Measurements from ENCODE around the gene EEFSEC. TPM values are rescaled to one million over a fixed set of nuclear protein-coding genes. Genes with fewer than 3 reads are reported as not detected.

The EEFSEC gene
- total and polyA plus RNA-seq, 2 of the 4 experiments (the other 2 are of a cell fraction): 4.5 to 9.3 TPM

DNA sequence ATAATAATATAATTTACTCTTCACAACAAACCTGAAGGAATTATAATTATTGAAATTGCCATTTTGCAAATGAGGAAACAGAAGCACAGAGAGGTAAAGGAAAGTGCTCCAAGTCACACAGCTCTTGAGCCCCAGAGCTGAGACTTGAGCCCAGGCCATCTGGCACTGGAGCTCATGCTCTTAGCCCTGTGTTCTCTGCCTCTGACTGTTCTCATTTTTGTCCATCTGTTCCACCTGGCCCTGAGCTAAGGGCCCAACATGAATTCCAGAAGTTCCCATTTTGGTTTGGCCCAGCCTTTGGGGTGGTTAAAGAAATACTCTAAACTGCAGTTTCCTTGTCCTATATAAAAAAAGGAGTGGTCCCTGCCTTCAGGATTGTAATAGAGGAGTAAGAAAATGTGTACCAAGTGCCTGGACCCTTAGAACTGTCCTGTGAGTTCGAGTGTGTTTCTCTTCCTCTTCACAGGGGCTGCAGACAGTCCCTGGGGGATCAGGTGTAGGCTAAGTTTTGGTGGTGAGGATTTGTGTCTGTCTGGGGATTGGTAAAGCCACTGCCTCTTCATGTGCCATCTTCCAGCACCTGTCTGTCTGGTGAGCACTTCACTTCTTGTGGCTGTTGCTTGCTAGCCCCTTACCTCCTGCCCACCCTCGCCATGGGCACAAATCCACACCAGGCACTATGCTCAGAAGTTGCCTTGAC, 221.6 kb downstream of the EEFSEC start:
- Histone ChIP-seq H3K9ac (ENCODE audit: low read depth, low read length) (no peak overlapping the region), H3K27me3 (ENCODE audit: control insufficient read depth, insufficient read depth, low read length) (no peaks in the 10 kb centered on the region), H3K36me3 (ENCODE audit: control insufficient read depth, insufficient read depth, low read length) (no peaks in the 10 kb centered on the region), H2AFZ (replicated peaks; ENCODE audit: low read length, poor library complexity) (no peak overlapping the region), H2BK20ac (ENCODE audit: low read depth, low read length) (no peak overlapping the region), H2AK5ac (ENCODE audit: low read depth, low read length) (no peak overlapping the region), H3K4me2 (ENCODE audit: low read depth, low read length) (no peak overlapping the region), H3K14ac (replicated peaks; ENCODE audit: low read depth, low read length) (no peak overlapping the region), H4K8ac (ENCODE audit: low read depth in 2 of 2, low read length in 2 of 2) (no peak overlapping the region), H4K5ac (ENCODE audit: low read depth, low read length) (no peak overlapping the region), H3K4me3 (ENCODE audit: insufficient read depth, low read depth, low read length) (no peak overlapping the region), H2BK5ac (ENCODE audit: low read depth, low read length, poor library complexity, severe bottlenecking) (no peak overlapping the region), H3K27ac (ENCODE audit: insufficient read depth, low read length) (no peak overlapping the region), H3K4me1 (ENCODE audit: control insufficient read depth, insufficient read depth, low read length) (peaks cover 14% of the 10 kb centered on the region), H3K9me3 (ENCODE audit: control insufficient read depth, insufficient read depth, low read length) (no peaks in the 10 kb centered on the region), H3K4ac (ENCODE audit: low read depth, low read length) (no peak overlapping the region), H3K79me1 (ENCODE audit: low read depth in 1 of 2, low read length in 2 of 2) (no peaks in the 10 kb centered on the region), H2AK9ac (replicated peaks; ENCODE audit: low read depth, low read length, poor library complexity) (no peak overlapping the region), H3K23ac (ENCODE audit: low read depth, low read length) (no peak overlapping the region), H3K18ac (ENCODE audit: low read depth, low read length) (no peak overlapping the region), H4K91ac (ENCODE audit: insufficient read depth, low read depth, low read length) (no peak overlapping the region), H4K20me1 (ENCODE audit: insufficient read depth, low read length) (peaks cover 18% of the 10 kb centered on the region), H2BK120ac (ENCODE audit: low read depth, low read length) (no peak overlapping the region), H3K56ac (ENCODE audit: extremely low read depth, insufficient read depth, low read length) (no peak overlapping the region), H2BK15ac (ENCODE audit: low read depth, low read length) (no peak overlapping the region), H3K9me1 (ENCODE audit: insufficient read depth, low read length) (peaks cover 19% of the 10 kb centered on the region)
- 100% methylated on average over 1 of the region's 2 CpGs; no CpG with 5 or more reads in 1 of the 2 experiments for WGBS, 2 experiments (ENCODE audit: extremely low coverage in 2 of 2, insufficient read length in 1 of 2)
- intact Hi-C loops (cut with micrococcal nuclease) (no loop called here), dilution Hi-C loops (cut with HindIII; ENCODE audit: low sequenced_read_pairs, unreplicated experiment) (no loop called here), in situ Hi-C loops (cut with MboI; ENCODE audit: low sequenced_read_pairs) (no loop called here)
- CTCF ChIA-PET: no interaction called here
- POLR2A ChIA-PET (ENCODE audit: unreplicated experiment): no interaction called here
- no peak for DNase-seq
- no TSS peak for BruUV-seq (replicated peaks)
- no peak for ATAC-seq (ENCODE audit: low read depth)
- TF ChIP-seq MAZ (IDR thresholded peaks at IDR 0.05; ENCODE audit: borderline replicate concordance, low read depth, low read length) (no peak), MXI1 (IDR thresholded peaks at IDR 0.05; ENCODE audit: borderline replicate concordance, low read depth, low read length) (no peak), CEBPB (IDR thresholded peaks at IDR 0.05; ENCODE audit: low read depth, low read length) (no peak), SMC3 (IDR thresholded peaks at IDR 0.05; ENCODE audit: low read depth, low read length) (no peak), RFX5 (IDR thresholded peaks at IDR 0.05; ENCODE audit: low read depth, low read length) (no peak), RAD21 (IDR thresholded peaks at IDR 0.05; ENCODE audit: low read length) (no peak), NFE2L2 (IDR thresholded peaks at IDR 0.05; ENCODE audit: low read depth, low read length) (no peak), FOS (IDR thresholded peaks at IDR 0.05; ENCODE audit: low read depth, low read length) (no peak), POLR2A (IDR thresholded peaks at IDR 0.05; ENCODE audit: low read depth, low read length) (no peak), RCOR1 (IDR thresholded peaks at IDR 0.05; ENCODE audit: insufficient replicate concordance, low read length) (no peak), CHD1 (IDR thresholded peaks at IDR 0.05; ENCODE audit: low read depth, low read length) (no peak)
- TF ChIP-seq, protein P1, sequence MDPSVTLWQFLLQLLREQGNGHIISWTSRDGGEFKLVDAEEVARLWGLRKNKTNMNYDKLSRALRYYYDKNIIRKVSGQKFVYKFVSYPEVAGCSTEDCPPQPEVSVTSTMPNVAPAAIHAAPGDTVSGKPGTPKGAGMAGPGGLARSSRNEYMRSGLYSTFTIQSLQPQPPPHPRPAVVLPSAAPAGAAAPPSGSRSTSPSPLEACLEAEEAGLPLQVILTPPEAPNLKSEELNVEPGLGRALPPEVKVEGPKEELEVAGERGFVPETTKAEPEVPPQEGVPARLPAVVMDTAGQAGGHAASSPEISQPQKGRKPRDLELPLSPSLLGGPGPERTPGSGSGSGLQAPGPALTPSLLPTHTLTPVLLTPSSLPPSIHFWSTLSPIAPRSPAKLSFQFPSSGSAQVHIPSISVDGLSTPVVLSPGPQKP (IDR thresholded peaks at IDR 0.05; ENCODE audit: borderline replicate concordance, low read depth, low read length): no peak
- TF ChIP-seq, protein P2, sequence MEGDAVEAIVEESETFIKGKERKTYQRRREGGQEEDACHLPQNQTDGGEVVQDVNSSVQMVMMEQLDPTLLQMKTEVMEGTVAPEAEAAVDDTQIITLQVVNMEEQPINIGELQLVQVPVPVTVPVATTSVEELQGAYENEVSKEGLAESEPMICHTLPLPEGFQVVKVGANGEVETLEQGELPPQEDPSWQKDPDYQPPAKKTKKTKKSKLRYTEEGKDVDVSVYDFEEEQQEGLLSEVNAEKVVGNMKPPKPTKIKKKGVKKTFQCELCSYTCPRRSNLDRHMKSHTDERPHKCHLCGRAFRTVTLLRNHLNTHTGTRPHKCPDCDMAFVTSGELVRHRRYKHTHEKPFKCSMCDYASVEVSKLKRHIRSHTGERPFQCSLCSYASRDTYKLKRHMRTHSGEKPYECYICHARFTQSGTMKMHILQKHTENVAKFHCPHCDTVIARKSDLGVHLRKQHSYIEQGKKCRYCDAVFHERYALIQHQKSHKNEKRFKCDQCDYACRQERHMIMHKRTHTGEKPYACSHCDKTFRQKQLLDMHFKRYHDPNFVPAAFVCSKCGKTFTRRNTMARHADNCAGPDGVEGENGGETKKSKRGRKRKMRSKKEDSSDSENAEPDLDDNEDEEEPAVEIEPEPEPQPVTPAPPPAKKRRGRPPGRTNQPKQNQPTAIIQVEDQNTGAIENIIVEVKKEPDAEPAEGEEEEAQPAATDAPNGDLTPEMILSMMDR (conservative IDR thresholded peaks at IDR 0.05; ENCODE audit: low read depth, low read length): no peak
- TF ChIP-seq, protein P3, sequence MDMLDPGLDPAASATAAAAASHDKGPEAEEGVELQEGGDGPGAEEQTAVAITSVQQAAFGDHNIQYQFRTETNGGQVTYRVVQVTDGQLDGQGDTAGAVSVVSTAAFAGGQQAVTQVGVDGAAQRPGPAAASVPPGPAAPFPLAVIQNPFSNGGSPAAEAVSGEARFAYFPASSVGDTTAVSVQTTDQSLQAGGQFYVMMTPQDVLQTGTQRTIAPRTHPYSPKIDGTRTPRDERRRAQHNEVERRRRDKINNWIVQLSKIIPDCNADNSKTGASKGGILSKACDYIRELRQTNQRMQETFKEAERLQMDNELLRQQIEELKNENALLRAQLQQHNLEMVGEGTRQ (IDR thresholded peaks at IDR 0.05; ENCODE audit: low read depth, low read length): no peak
